Cerebellar cortex (tissue), 1 donor: ENCODE results near the gene LTV1.
"Not testable (repeated sequence)": the region's sequence is repeated elsewhere in the genome, so short reads cannot be mapped to it uniquely, and the experiment has no call there.

Experiments
- DNase-seq: peaks from one replicate; pipeline ENCODE4 v3.0.0-alpha.2; 2015; ENCODE audit warnings: low spot score

The LTV1 gene, protein sequence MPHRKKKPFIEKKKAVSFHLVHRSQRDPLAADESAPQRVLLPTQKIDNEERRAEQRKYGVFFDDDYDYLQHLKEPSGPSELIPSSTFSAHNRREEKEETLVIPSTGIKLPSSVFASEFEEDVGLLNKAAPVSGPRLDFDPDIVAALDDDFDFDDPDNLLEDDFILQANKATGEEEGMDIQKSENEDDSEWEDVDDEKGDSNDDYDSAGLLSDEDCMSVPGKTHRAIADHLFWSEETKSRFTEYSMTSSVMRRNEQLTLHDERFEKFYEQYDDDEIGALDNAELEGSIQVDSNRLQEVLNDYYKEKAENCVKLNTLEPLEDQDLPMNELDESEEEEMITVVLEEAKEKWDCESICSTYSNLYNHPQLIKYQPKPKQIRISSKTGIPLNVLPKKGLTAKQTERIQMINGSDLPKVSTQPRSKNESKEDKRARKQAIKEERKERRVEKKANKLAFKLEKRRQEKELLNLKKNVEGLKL

GRCh38 chr6:143842902-143843676 lies at the start of gene LTV1:
TSS of gene LTV1 (plus strand) at chr6:143843338. CDS start at chr6:143843478, 140 bp downstream.
- DNase-seq = peak; percentile 98

DNA sequence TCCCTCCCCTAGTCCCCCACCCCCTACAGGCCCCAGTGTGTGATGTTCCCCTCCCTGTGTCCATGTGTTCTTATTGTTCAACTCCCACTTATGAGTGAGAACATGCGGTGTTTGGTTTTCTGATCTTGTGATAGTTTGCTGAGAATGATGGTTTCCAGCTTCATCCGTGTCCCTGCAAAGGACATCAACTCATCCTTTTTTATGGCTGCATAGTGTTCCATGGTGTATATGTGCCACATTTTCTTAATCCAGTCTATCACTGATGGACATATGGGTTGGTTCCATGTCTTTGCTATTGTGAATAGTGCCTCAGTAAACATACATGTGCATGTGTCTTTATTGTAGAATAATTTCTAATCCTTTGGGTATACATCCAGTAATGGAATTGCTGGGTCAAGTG lies 46.6 kb upstream of the LTV1 start:
- not testable (repeated sequence) for DNase-seq

DNA sequence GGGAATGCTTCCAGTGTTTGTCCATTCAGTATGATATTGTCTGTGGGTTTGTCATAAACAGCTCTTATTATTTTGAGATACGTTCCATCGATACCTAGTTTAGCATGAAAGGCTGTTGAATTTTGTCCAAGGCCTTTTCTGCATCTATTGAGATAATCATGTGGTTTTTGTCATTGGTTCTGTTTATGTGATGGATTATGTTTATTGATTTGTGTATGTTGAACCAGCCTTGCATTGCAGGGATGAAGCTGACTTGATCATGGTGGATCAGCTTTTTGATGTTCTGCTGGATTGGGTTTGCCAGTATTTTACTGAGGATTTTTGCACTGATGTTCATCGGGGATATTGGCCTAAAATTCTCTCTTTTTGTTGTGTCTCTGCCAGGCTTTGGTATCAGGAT lies 44.7 kb upstream of the LTV1 start:
- DNase-seq = not testable (repeated sequence)

- DNase-seq = no peak
Measured at GRCh38 chr6:143802833-143803565, 40.1 kb upstream of the LTV1 start.

GRCh38 chr6:143803769-143804568 lies 39.2 kb upstream of the LTV1 start:
- no peak for DNase-seq

DNA sequence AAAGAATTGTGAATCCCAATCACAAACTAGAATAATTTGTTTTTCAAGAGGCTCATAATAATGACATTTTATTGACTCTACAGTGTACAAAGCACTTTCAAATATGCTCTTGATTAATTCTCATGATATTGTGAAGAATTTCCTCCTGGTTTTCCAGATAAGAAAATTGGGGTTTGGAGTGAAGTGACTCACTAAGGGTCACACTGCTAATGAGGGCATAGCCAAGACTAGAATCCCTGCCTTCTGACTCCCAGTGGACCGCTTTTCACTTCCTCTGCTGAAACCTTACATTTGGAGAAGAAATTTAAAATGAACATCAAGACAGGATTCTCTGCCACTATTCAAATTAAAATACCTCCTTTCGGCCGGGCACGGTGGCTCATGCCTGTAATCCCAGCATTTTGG lies 38.3 kb upstream of the LTV1 start:
- no peak for DNase-seq

DNA sequence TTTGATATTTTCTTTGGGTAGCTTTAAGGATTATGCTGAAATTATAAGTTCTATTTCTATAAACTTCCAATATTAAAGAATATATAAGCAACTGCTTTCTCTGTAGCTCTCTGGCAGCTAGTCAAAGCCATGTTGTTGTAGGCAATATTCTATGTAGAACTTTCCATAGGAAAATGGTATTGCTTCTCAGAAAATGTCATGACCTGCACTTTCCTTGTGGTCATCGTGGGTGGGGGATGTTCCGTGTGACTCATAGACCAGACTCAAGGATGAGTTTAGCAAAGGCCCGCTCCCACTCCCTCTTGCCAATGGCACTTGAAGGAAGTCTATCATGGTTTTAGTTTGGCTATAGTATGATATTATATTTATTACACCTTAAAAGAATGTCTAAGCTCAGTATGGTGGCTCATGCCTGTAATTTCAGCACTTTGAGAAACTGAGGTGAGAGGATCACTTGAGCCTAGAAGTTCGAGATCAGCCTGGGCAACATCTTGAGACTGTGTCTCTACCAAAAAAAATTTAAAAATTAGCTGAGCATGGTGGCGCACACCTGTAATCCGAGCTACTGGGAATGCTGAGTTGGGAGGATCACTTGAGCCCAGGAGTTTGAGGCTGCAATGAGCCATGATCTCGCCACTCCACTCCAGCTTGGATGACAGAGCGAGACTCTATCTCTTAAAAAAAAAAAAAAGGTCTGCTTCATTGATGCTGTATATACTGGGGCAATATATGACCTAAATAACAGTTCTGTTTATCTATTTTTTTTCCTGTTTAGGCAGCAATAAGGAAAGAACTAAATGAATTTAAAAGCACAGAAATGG lies 36.6 kb upstream of the LTV1 start:
- no peak for DNase-seq

GRCh38 chr6:143807103-143807772 lies 35.9 kb upstream of the LTV1 start:
- DNase-seq = no peak

DNA sequence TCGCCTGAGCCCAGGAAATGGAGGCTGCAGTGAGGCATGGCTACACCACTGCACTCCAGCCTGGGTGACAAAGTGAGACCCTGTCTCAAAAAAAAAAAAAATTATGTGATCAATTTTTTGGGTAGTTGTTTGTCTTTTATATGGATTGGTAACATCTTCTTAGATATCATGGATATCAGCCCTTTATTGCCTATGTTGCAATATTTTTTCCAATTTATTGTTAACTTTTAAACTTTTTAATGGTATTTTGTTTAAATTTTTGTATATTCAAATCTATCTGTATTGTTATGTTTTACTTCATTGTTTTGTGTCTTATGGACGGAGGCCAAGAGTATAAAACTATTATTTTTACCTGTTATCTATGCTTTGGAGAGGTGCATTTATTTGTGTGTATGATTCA lies 32.4 kb upstream of the LTV1 start:
- no peak for DNase-seq

GRCh38 chr6:143811501-143812157 lies 31.5 kb upstream of the LTV1 start:
- DNase-seq = no peak

- DNase-seq = no peak
Measured at GRCh38 chr6:143817621-143818020, 25.5 kb upstream of the LTV1 start.

- DNase-seq = no peak
Measured at GRCh38 chr6:143821359-143821758, 21.8 kb upstream of the LTV1 start.

- no peak for DNase-seq
Measured at GRCh38 chr6:143822584-143823024, 20.5 kb upstream of the LTV1 start.

DNA sequence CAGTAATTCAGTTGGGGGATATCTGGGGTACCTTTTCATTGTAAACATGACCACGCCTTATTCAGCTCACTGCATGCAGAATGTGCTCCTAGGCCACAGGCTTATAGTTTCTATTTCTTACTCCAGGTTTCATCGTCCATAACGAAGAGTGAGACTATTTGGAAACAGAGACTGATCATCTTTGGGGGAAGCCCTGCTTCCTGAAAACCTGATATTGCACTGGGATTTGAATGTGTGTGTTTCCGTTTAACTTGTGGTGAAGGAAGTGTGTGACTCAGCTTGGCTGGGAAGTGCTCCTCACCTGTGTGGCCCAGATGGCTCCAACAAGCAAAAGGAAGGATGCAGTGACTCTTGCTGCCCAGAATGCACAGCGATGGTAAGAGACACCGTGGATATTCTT lies 19.6 kb upstream of the LTV1 start:
- no peak for DNase-seq

DNA sequence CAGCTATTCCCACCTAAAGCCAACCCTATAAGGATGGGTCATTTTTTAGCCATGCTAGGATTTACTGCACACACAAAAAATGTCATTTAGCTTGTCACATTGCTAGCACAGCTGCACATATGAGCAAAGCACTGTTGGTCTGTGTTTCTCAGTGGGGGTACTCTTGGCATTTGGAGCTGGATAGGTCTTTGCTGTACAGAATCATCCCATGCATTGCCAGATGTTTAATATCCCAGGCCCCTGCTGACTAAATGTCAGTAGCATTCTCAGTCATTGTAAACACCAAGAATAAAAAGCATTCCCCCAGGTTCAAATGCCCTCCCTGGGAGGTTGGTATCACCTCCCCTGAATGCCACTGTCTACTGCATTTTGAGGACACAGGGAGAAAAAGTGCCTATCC lies 14.6 kb upstream of the LTV1 start:
- DNase-seq = no peak

GRCh38 chr6:143836150-143836549 lies 7.0 kb upstream of the LTV1 start:
- no peak for DNase-seq

- no peak for DNase-seq
Measured at GRCh38 chr6:143838395-143838794, 4.7 kb upstream of the LTV1 start.

DNA sequence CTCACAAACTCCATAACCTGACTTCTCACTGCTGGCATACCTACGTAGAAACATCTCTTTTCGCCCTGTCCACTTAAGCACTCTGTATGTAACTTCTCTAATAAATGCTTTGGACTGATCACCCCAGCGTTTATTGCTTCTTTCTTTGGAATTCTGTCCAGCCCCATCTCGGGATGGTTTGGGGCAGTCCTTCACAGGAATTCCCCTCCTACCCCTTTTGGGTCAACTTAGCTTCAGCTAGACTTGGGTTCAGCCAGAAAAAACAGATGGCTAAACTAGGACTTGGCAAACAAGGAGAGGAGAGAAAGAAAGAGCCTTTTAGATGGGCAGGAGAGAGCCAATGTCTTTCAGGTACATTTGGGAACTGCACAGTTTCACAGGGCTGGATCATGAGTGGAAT lies 3.9 kb upstream of the LTV1 start:
- no peak for DNase-seq

DNA sequence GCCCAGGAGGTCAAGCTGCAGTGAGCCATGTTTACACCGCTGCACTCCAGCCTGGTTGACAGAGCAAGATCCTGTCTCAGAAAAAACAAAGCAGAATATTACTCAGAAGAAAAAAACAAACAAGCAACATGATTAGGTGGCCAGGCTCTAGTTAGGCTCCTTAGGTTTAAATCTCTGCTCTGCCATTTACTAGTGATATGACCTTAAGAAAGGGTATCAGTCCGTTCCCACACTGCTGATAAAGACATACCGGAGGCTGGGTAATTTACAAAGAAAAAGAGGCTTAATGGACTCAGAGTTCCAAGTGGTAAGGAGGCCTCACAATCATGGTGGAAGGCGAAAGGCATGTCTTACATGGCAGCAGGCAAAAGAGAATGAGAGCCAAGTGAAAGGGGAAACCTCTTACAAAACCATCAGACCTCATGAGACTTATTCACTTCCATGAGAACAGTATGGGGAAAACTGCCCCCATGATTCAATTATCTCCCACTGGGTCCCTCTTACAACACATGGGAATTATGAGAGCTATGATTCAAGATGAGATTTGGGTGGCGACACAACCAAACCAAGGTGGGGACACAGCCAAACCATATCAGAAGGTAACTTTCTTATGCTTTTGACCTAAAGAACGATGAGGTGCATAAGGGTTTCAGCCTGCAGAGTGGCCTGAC lies 2.4 kb upstream of the LTV1 start:
- no peak for DNase-seq
